Measurements from ENCODE around the gene TSR3. TPM values are rescaled to one million over a fixed set of nuclear protein-coding genes. Genes with fewer than 3 reads are reported as not detected.

TSR3 gene
- total and polyA plus RNA-seq, 12 donors: 41.5 to 83.4 (median 56.0) TPM

GRCh38 chr16:1312903-1313302 lies 38.8 kb downstream of the TSR3 start:
- Histone ChIP-seq H3K4me1 (peaks cover 21 to 45% (median 35%) of the 10 kb centered on the region in 9 donors), H3K27me3 (no peaks in the 10 kb centered on the region), H3K9me3 (no peaks in the 10 kb centered on the region), H3K27ac (peak overlapping the region in 7 of 10 donors; percentile 73 to 100 (median 98)), H3K4me3 (peak overlapping the region in 2 of 10 donors; percentile 87 to 99), H3K36me3 (peaks cover 0 to 60% (median 38%) of the 10 kb centered on the region in 9 donors)
- DNase-seq (no peak), ATAC-seq (no peak)
- 80% methylated on average over 15 of the region's 15 CpGs for WGBS, 2 donors
- intact Hi-C loops (cut with DNase I): loop anchor here in 2 of 10 donors (5.0 to 10.0 kb wide), 3 partner anchors 39 to 99 kb away; partner anchors contain the start of genes GNPTG (in 1 of the 2), TSR3 (in 1 of the 2) and UNKL (in 1 of the 2)
- no peak for TF ChIP-seq CTCF (IDR thresholded peaks at IDR 0.05)

- no peaks in the 10 kb centered on the region for H3K9me3 ChIP-seq
- H3K27ac ChIP-seq: peak overlapping the region in 8 of 10 donors; percentile 70 to 100 (median 90)
- peak overlapping the region in 8 of 10 donors; percentile 77 to 99 (median 88) for H3K4me3 ChIP-seq
- H3K4me1 ChIP-seq: peaks cover 21 to 45% (median 35%) of the 10 kb centered on the region in 9 donors
- intact Hi-C loops (cut with DNase I): loop anchor here in 2 of 10 donors (5.0 to 10.0 kb wide), 3 partner anchors 40 to 100 kb away; partner anchors contain the start of genes GNPTG (in 1 of the 2), TSR3 (in 1 of the 2) and UNKL (in 1 of the 2)
- no peaks in the 10 kb centered on the region for H3K27me3 ChIP-seq
- no peak for ATAC-seq
- peaks cover 0 to 56% (median 33%) of the 10 kb centered on the region in 9 donors for H3K36me3 ChIP-seq
- DNase-seq: no peak
- WGBS, 2 donors: 68 to 73% methylated on average over 16 of the region's 16 CpGs
- TF ChIP-seq CTCF (IDR thresholded peaks at IDR 0.05): no peak
Observed at GRCh38 chr16:1312467-1312816, 39.2 kb downstream of the TSR3 start.

GRCh38 chr16:1311738-1312466 lies 39.8 kb downstream of the TSR3 start:
- intact Hi-C loops (cut with DNase I): loop anchor here in 2 of 10 donors (5.0 to 10.0 kb wide), 3 partner anchors 40 to 100 kb away; partner anchors contain the start of genes GNPTG (in 1 of the 2), TSR3 (in 1 of the 2) and UNKL (in 1 of the 2)
- H3K27ac ChIP-seq: peak overlapping the region; percentile 69 to 100 (median 84)

More at GRCh38 chr16:1311738-1312466, 39.8 kb downstream of the TSR3 start:
- Histone ChIP-seq H3K9me3 (no peaks in the 10 kb centered on the region), H3K27me3 (no peaks in the 10 kb centered on the region), H3K4me1 (peaks cover 21 to 45% (median 35%) of the 10 kb centered on the region in 9 donors), H3K4me3 (peak overlapping the region in 9 of 10 donors; percentile 77 to 99 (median 87)), H3K36me3 (peaks cover 0 to 50% (median 28%) of the 10 kb centered on the region in 9 donors)
- ATAC-seq (peak in 7 of 8 donors; percentile 13 to 60 (median 45)), DNase-seq (peak; percentile 35 to 42)
- 14 to 15% methylated on average over 33 to 35 of the region's 35 CpGs for WGBS, 2 donors
- no peak for TF ChIP-seq CTCF (IDR thresholded peaks at IDR 0.05)

Data from heart right ventricle (tissue), 16 donors.